ENCODE results near the gene TIAM1.

Gene TIAM1

GRCh38 chr21:31332525-31332924, 11.5 kb downstream of the TIAM1 start:
- H3K36me3 ChIP-seq (ENCODE audit: insufficient read depth, low read length), result no peaks in the 10 kb centered on the region
- ATAC-seq (ENCODE audit: insufficient read depth, low read depth), result no peak
- no peaks in the 10 kb centered on the region for H3K27me3 ChIP-seq (ENCODE audit: insufficient read depth, low read length, poor library complexity)
- no peaks in the 10 kb centered on the region for H3K9me3 ChIP-seq (ENCODE audit: insufficient read depth, low read length, severe bottlenecking)
- H3K79me2 ChIP-seq (ENCODE audit: insufficient read depth, low read length), result no peaks in the 10 kb centered on the region
- no peak overlapping the region for H2AFZ ChIP-seq (ENCODE audit: low read depth, low read length)
- TF ChIP-seq CTCF (IDR thresholded peaks at IDR 0.05; ENCODE audit: borderline replicate concordance, extremely low read depth, low read length, poor library complexity, severe bottlenecking) (no peak), EZH2 (IDR thresholded peaks at IDR 0.05; ENCODE audit: borderline replicate concordance, low read depth, low read length, severe bottlenecking) (no peak)
- H4K20me1 ChIP-seq (ENCODE audit: insufficient read depth, low read length), result peaks cover 4% of the 10 kb centered on the region; the same call in 1 of the 2 replicates
- H3K27ac ChIP-seq (ENCODE audit: low read length), result no peak overlapping the region
- no peak overlapping the region for H3K4me2 ChIP-seq (ENCODE audit: insufficient read depth, low read length)
- DNase-seq, result no peak
- no peak overlapping the region for H3K4me3 ChIP-seq (ENCODE audit: low read depth in 1 of 2, low read length in 2 of 2)
- no peak overlapping the region for H3K9ac ChIP-seq (ENCODE audit: low read depth, low read length)
- peaks cover 6% of the 10 kb centered on the region for H3K4me1 ChIP-seq (ENCODE audit: insufficient read depth, low read length)

- Histone ChIP-seq H2AFZ (ENCODE audit: low read depth, low read length) (no peak overlapping the region), H3K9ac (ENCODE audit: low read depth, low read length) (no peak overlapping the region), H3K4me1 (ENCODE audit: insufficient read depth, low read length) (peaks cover 19% of the 10 kb centered on the region), H3K79me2 (ENCODE audit: insufficient read depth, low read length) (no peaks in the 10 kb centered on the region), H3K36me3 (ENCODE audit: insufficient read depth, low read length) (no peaks in the 10 kb centered on the region), H3K4me2 (ENCODE audit: insufficient read depth, low read length) (no peak overlapping the region), H3K27ac (ENCODE audit: low read length) (no peak overlapping the region), H3K4me3 (ENCODE audit: low read depth in 1 of 2, low read length in 2 of 2) (no peak overlapping the region), H3K27me3 (ENCODE audit: insufficient read depth, low read length, poor library complexity) (no peaks in the 10 kb centered on the region), H3K9me3 (ENCODE audit: insufficient read depth, low read length, severe bottlenecking) (no peaks in the 10 kb centered on the region), H4K20me1 (ENCODE audit: insufficient read depth, low read length) (peaks cover 4% of the 10 kb centered on the region; the same call in 1 of the 2 replicates)
- ATAC-seq (ENCODE audit: insufficient read depth, low read depth) (no peak), DNase-seq (no peak)
- TF ChIP-seq CTCF (IDR thresholded peaks at IDR 0.05; ENCODE audit: borderline replicate concordance, extremely low read depth, low read length, poor library complexity, severe bottlenecking) (no peak), EZH2 (IDR thresholded peaks at IDR 0.05; ENCODE audit: borderline replicate concordance, low read depth, low read length, severe bottlenecking) (no peak)
These were observed 12.8 kb downstream of the TIAM1 start for GRCh38 chr21:31331231-31331630.

GRCh38 chr21:31330144-31330483, 13.9 kb downstream of the TIAM1 start:
- Histone ChIP-seq H3K9ac (ENCODE audit: low read depth, low read length) (no peak overlapping the region), H2AFZ (ENCODE audit: low read depth, low read length) (no peak overlapping the region), H3K4me1 (ENCODE audit: insufficient read depth, low read length) (peaks cover 24% of the 10 kb centered on the region), H3K4me3 (ENCODE audit: low read depth in 1 of 2, low read length in 2 of 2) (no peak overlapping the region), H3K27ac (ENCODE audit: low read length) (no peak overlapping the region), H3K36me3 (ENCODE audit: insufficient read depth, low read length) (no peaks in the 10 kb centered on the region), H3K79me2 (ENCODE audit: insufficient read depth, low read length) (no peaks in the 10 kb centered on the region), H4K20me1 (ENCODE audit: insufficient read depth, low read length) (peaks cover 4% of the 10 kb centered on the region), H3K27me3 (ENCODE audit: insufficient read depth, low read length, poor library complexity) (no peaks in the 10 kb centered on the region), H3K9me3 (ENCODE audit: insufficient read depth, low read length, severe bottlenecking) (no peaks in the 10 kb centered on the region), H3K4me2 (ENCODE audit: insufficient read depth, low read length) (no peak overlapping the region)
- DNase-seq, result no peak
- TF ChIP-seq CTCF (IDR thresholded peaks at IDR 0.05; ENCODE audit: borderline replicate concordance, extremely low read depth, low read length, poor library complexity, severe bottlenecking), result no peak
- TF ChIP-seq EZH2 (IDR thresholded peaks at IDR 0.05; ENCODE audit: borderline replicate concordance, low read depth, low read length, severe bottlenecking), result no peak
- no peak for ATAC-seq (ENCODE audit: insufficient read depth, low read depth)

All from DND-41 (cell line).